MM.1S (cell line): ENCODE data around the gene JCHAIN.

Source experiments
- EZH2 ChIP-seq: fragments of 300-600 bp; sonication (generic); optimal IDR thresholded peaks from 2 replicates; pipeline ENCODE3; 2017; ENCODE audit warnings: low read depth, mild to moderate bottlenecking, antibody characterized with exemption, low read length, mixed read lengths
- EZH2phosphoT487 ChIP-seq: fragments of 300-600 bp; sonication (generic); IDR thresholded peaks from 2 replicates; pipeline ENCODE4 v1.6.1; 2018; ENCODE audit warnings: antibody characterized with exemption, low read length
- TF ChIP-seq, protein P1 (sequence below): fragments of 300-600 bp; sonication (generic); IDR thresholded peaks from 2 replicates; pipeline ENCODE4 v1.5.1; 2016; ENCODE audit warnings: antibody characterized with exemption, low read length, mixed read lengths

- TF ChIP-seq, protein P1, sequence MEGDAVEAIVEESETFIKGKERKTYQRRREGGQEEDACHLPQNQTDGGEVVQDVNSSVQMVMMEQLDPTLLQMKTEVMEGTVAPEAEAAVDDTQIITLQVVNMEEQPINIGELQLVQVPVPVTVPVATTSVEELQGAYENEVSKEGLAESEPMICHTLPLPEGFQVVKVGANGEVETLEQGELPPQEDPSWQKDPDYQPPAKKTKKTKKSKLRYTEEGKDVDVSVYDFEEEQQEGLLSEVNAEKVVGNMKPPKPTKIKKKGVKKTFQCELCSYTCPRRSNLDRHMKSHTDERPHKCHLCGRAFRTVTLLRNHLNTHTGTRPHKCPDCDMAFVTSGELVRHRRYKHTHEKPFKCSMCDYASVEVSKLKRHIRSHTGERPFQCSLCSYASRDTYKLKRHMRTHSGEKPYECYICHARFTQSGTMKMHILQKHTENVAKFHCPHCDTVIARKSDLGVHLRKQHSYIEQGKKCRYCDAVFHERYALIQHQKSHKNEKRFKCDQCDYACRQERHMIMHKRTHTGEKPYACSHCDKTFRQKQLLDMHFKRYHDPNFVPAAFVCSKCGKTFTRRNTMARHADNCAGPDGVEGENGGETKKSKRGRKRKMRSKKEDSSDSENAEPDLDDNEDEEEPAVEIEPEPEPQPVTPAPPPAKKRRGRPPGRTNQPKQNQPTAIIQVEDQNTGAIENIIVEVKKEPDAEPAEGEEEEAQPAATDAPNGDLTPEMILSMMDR, result no peak
- TF ChIP-seq EZH2 (no peak), EZH2phosphoT487 (no peak)
Observed at GRCh38 chr4:70624226-70624793, 42.0 kb downstream of the JCHAIN start.
